H1 (cell line): ENCODE results near the gene CYP2W1. TPM values are rescaled to one million over a fixed set of nuclear protein-coding genes. Genes with fewer than 3 reads are reported as not detected.

Experiments used
- CHD7 ChIP-seq: fragments of 300-600 bp; sonication (generic); IDR thresholded peaks from 2 replicates; pipeline ENCODE4 v1.7.1; 2012; ENCODE audit warnings: low read length, moderate library complexity, mild to moderate bottlenecking, inconsistent platforms; ENCODE audit not compliant: insufficient replicate concordance
- CTCF ChIP-seq, 3 experiments: IDR thresholded peaks; 1 replicate in 2 of 3; 2 replicates in 1 of 3; pipeline versions ENCODE4 v1.5.1 to v1.6.1; 2011; ENCODE audit warnings: low read length in 3 of 3, mild to moderate bottlenecking in 3 of 3, inconsistent platforms in 2 of 3, low read depth in 1 of 3, moderate library complexity in 1 of 3; ENCODE audit not compliant: insufficient read depth in 1 of 3; ENCODE audit errors: control extremely low read depth in 1 of 3
- EP300 ChIP-seq, 2 experiments: IDR thresholded peaks; 1 replicate in 1 of 2; 2 replicates in 1 of 2; pipeline ENCODE4 v1.6.1; 2011 to 2012; ENCODE audit warnings: low read depth in 2 of 2, low read length in 2 of 2, mild to moderate bottlenecking in 2 of 2, borderline replicate concordance in 1 of 2, inconsistent platforms in 1 of 2, moderate library complexity in 1 of 2
- HDAC6 ChIP-seq: IDR thresholded peaks from one replicate; pipeline ENCODE4 v1.7.1; 2012; ENCODE audit warnings: low read depth, mild to moderate bottlenecking, inconsistent platforms, low read length, moderate library complexity
- POLR2AphosphoS5 ChIP-seq: IDR thresholded peaks from 2 replicates; pipeline ENCODE4 v1.6.1; 2011; ENCODE audit warnings: low read depth, low read length
- TAF1 ChIP-seq: IDR thresholded peaks from 2 replicates; pipeline ENCODE4 v1.6.1; 2011; ENCODE audit warnings: mild to moderate bottlenecking, low read depth, low read length
- TEAD4 ChIP-seq: IDR thresholded peaks from 2 replicates; pipeline ENCODE4 v1.6.1; 2012; ENCODE audit warnings: low read depth, low read length, inconsistent platforms, mixed read lengths
- polyA plus RNA-seq, 7 experiments: library from polyadenylated mRNA; depleted of rRNA in 3 of 7; stranded (reverse) in 5 of 7; unstranded in 2 of 7; fragments of >200 nt in 5 of 7; fragments of 200-250 nt in 2 of 7; gene quantifications; 1 replicate in 5 of 7; 2 replicates in 1 of 7; 4 replicates in 1 of 7; pipeline versions ENCODE4 v1.2.1 to v1.2.3, GENCODE V29; 2011 to 2013; ENCODE audit warnings: missing spikeins in 2 of 7, mixed read lengths in 2 of 7
- total RNA-seq: library from RNA; stranded (reverse); fragmentation: NEBNext Ultra II Directional; extraction: Animal tissue kit (Norgen Biotek cat#: 25700); gene quantifications from 2 replicates; pipeline ENCODE4 v1.2.1, GENCODE V29; 2021

CYP2W1 gene
- total and polyA plus RNA-seq, 2 of the 8 experiments (the other 6 are each of a cell fraction or from before 2014, with no cell fraction given): not detected

GRCh38 chr7:945147-945555, 37.8 kb upstream of the CYP2W1 start (continued):
- TF ChIP-seq CHD7: no peak
- TF ChIP-seq POLR2AphosphoS5: no peak
- TF ChIP-seq EP300 (IDR thresholded peaks at IDR 0.05; ENCODE audit: borderline replicate concordance in 1 of 2, low read depth in 2 of 2, low read length in 2 of 2): no peak
- TF ChIP-seq TAF1: no peak
- no peak for TF ChIP-seq HDAC6
- no peak for TF ChIP-seq TEAD4
- no peak for TF ChIP-seq CTCF (IDR thresholded peaks at IDR 0.05; ENCODE audit: control extremely low read depth in 1 of 3, insufficient read depth in 1 of 3, low read depth in 1 of 3, low read length in 3 of 3)
